WI38 (cell line): ENCODE results near the gene STH.

Experiments used
- H3K4me3 ChIP-seq: 2 replicates; pipeline ENCODE4 v1.5.1; 2011; ENCODE audit warnings: low read depth, mild to moderate bottlenecking, control low read depth, low read length
- CTCF ChIP-seq: IDR thresholded peaks from 2 replicates; pipeline ENCODE4 v1.5.1; 2012; ENCODE audit warnings: low read depth, mild to moderate bottlenecking, control low read depth, low read length

The STH gene

DNA sequence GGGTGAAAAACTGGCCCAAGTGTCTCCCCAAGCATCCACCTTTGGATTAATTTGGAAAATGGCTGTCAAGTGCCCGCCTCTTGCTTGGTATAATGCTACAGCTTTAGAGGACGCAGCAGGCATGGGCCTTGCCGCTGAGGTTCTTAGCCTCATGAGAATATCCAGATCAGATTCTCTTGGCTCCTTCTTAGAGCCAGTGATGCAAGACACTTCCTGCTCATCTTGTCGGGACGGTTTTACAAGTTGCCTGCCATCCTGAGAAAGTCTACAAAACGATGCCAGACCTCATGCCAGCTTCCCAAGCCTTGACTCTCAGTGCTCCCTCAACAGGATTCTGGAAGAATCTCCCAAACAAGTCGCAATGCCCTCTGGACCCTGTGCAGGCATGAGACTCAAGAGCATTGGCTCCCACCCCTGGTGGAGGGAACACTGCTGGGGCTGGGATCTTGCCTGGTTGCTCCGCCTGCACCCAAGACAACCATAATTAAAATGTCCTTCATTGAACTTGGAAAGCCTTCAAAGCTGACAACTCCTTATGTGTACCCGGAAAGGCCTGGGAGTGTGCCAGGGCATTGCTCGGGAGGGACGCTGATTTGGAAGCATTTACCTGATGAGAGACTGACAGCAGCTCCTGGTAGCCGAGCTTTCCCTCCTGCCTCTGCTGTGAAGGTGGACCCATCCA lies 25.8 kb upstream of the STH start:
- TF ChIP-seq CTCF = no peak
- H3K4me3 ChIP-seq = no peak overlapping the region

DNA sequence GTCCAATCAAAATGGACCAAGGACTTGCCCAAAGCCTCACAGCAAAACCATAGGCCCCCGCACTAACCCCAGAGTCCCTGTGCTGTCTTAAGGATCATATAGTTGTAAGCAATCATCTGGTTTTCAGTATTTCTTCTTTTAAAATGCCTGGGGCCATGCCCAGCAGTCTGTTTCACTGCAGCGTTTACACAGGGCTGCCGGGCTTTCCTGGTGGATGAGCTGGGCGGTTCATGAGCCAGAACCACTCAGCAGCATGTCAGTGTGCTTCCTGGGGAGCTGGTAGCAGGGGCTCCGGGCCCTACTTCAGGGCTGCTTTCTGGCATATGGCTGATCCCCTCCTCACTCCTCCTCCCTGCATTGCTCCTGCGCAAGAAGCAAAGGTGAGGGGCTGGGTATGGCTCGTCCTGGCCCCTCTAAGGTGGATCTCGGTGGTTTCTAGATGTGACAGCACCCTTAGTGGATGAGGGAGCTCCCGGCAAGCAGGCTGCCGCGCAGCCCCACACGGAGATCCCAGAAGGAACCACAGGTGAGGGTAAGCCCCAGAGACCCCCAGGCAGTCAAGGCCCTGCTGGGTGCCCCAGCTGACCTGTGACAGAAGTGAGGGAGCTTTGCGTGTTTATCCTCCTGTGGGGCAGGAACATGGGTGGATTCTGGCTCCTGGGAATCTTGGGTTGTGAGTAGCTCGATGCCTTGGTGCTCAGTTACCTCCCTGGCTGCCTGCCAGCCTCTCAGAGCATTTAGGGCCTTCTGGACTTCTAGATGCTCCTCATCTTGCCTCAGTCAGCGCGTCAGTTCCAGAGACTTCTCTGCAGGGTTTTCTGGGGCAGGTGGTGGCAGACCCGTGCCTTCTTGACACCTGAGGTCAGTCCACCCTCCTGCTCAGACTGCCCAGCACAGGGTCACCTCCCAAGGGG lies 24.8 kb upstream of the STH start:
- no peak overlapping the region for H3K4me3 ChIP-seq

GRCh38 chr17:45974916-45975630 lies 24.0 kb upstream of the STH start:
- H3K4me3 ChIP-seq = no peak overlapping the region

More for the DNA sequence above, 24.8 kb upstream of the STH start:
- TF ChIP-seq CTCF = no peak

DNA sequence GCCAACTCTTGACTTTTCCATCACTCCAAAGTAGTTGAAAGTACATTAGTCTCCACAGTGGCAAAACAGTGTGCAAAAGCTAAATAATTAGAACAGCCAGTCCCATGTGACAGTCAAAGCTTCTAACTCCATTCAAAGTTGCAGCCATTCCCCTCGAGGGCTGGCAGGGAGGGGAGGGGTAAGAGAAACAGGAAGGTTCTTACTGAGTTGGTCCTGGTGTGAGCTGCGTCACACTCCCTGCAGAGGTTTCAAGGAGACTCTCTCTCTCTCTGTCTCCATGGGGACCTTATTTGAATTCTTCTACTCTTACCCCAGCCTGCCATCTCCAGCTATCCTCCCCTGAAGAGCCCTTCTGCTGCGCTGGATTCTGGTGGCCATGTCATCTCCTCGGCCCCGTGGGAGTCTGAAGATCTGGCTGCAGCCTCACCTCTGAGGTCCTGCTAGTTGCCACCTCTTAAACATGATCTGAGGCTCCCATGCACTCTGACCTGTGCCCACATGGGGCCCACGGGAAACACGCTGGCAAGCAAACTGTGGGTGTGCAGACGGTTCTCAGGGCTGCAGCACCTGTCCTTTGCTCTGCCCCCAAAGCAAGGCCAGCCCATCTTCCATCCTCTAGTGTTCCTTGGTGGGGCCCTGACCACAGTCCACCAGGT lies 23.3 kb upstream of the STH start:
- no peak for TF ChIP-seq CTCF
- no peak overlapping the region for H3K4me3 ChIP-seq

More at GRCh38 chr17:45974916-45975630, 24.0 kb upstream of the STH start:
- no peak for TF ChIP-seq CTCF

DNA sequence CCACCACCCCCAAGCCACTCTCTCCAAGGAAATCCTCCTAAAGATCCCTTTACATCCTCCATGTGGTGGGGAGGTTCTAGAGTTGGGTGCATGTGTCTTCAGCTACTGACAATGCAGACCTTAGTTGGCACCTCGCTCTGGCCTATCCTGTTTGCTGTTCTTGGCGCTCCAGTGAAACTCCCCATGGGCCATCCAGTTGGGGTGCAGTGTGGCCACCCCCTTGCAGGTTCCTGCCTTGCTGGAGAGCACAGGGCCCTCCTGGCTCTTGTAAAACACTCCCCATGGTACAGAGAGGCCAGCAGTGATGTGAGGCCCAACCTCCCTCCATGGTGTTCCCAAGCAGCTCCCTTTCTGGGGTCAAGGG lies 22.7 kb upstream of the STH start:
- H3K4me3 ChIP-seq = no peak overlapping the region
- no peak for TF ChIP-seq CTCF

DNA sequence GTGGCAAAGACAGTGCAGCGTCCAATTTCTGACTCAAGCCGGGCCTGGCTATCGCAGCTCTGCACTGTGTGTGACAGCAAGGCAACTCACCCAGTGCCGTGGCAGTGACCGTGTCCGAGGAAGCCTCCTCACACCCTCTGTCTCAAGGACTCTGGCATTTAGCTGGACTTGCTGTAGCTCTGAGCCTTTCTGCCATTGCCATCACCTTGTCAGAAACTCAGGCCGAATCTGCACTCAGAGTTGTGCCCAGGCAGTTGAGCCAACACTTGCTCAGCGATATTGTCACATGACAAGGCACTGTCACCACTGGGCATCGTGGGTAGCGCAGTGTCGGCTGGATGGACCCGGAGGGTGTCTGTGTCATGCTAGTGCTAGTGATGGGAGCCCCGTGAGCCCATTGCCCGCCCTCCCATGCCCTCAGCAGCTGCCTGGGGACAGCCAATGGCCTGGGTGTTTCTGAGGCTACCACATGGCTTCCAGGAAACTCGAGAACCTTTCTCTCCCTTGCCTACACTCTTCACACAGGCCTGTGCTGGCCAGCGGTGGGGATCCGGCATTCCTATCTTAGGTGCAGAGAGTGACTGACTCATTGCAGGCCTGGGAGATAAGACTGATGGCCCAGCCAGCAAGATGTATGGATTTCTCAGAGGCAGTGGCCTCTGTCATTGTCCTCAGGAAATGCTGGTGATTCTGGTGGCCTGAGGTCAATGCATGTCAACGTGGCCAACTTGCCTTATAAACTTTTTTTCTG lies 22.1 kb upstream of the STH start:
- TF ChIP-seq CTCF = no peak
- no peak overlapping the region for H3K4me3 ChIP-seq
